ENCODE results near the gene PARP3.

Gene PARP3

DNA sequence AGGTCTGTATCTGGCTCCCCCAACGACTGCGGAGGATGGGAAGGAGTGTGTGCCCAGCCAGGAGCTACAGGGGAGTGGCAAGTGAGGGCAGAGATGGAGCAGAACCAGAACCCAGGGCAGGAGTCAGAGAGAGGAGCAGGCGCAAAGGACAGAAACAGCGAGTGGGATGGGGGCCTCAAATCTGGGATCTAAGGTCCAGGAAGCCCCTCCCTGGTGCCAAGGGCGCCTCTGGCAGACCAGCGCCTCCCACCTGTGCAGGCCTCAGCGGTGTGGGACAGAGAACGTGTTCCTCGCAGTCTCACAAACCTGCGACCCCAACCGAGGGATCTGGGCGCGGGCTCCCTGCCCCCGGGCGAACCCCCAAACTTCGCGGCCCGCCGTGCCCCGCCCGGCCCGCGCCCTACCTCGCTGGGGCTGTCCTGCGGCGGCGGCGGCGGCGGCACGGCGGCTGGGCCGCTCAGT is 24.8 kb downstream of the PARP3 start:
- DNase-seq (ENCODE audit: low spot score), result no peak

DNA sequence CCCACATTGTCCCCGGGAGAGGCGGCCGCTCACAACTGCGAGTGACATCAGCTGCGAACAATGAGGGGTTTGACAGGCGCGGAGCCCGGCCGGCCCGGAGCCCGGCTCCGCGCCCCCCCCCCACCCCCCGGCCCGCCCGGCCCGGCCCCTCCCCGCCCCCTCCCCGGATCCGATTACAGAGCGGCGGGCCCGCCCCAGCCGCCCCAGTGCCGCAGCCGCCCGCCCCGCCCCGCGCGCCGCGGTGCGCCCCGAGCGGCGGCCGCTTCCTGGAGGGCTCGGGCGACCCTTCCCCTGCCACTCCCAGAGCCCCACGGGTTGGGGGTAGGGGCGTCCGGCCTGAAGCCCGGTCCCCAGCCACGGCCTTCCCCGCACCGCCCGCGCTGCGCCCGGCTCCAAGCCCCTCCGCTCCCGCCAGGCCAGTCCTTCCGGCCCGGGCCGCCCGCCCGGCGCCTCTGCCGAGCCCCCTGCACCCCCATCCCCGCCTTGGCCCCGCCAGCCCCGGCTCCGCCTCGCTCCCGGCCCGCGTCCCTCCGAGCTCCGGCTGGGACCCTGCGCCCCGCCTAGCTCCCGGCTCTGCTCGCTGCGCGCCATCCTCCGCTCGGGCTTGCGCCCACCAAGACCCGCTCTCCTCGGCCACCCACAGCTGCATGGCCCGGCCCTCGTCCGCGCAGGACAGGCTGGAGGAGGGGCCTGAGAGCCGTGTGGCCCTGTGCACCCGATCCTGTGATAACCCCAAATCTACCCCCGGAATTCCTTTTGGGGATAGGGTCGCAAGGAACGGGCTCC is 25.4 kb downstream of the PARP3 start, which contains the start of gene PCBP4:
PCBP4 (minus strand) TSS at position 71 of the 786 bp plus-strand sequence. CDS start 6,214 bp downstream, outside the sequence.
- peak; percentile 83 for DNase-seq (ENCODE audit: low spot score)

DNA sequence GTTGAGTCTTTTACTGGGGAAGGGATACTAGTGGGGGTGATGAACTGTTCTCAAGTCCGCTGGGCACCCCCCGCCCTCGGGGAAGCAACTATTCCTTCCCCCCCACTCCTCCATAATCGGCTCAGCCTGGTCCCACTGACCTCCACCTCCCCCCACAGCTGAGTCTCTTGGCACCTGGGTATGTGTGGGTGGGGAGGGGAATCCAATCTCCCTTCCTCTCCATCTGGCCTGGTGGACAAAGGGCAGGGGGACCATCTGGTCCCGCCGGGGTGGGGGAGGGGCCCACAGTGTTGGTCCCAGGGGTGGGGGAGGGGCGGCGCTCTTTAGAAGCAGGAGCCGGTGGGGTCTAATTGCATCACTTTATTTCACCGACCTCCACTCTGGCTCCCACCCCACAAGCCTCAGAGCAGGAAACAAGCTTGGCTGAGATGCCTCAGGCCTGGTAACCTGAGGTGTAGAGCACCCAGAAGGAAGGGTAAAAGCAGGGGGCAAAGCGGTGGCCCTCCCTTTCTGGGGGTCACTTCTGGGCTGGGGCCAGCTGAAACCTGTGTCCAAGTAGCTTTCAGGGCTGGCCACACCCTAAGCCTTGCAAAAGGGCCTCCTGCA is 26.1 kb downstream of the PARP3 start:
- peak; percentile 52 for DNase-seq (ENCODE audit: low spot score)

DNA sequence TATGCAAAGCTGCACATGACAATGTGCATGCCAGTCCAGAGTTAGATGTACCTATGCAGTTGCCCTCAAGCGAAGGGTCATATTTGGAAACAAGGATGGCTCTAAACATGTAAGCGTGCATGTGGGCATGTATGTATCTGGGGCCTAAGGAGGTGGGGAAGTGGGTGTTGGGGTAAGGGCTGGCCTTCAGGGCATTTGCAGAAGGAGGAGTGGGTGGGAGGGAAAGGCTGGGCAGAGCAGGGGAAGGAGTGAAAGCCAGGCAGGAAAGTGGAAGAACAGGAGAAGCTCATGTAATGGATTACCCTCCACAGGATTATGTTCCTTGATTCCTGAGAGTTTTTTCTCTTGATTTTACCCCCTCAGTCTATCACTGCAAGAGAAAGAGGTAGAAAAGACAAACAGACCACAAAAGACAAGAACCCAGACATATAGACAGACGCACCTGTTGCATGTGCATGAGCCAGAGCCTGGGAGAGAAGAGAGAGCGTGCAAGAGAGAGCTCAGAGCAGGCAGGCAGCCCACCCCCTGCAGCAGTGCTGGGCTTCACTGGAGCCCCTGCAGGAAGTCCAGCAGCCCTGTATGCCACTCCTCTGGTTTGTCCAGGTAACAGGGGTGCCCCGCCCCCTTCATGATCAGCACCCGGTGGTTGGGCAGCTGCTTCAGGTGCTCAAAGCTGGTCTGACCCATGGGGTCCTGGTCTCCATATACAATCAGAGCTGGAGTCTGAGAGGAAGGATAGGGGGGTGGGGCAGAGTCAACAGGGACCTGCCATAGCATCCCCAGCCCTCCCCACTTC is 26.9 kb downstream of the PARP3 start:
- no peak for DNase-seq (ENCODE audit: low spot score)

DNA sequence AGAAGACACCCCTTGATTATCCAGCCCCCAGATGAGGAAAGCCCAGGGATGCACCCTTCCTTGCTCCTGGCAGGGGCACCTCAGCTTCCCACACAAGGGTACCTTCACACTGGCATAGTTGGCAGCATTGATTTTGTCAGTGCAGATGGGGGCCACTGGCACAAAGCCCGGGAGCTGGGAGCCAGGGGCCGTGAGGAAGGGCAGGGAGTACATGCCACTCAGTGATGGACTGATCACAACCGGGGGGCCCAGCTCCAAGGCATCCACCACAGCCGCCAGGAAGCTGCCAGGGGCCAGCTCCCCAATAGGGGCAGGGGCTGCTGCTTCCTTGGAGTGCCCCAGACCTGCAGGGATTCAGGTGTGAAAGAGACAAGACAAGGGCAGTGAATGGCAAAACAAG is 27.7 kb downstream of the PARP3 start:
- no peak for DNase-seq (ENCODE audit: low spot score)

DNA sequence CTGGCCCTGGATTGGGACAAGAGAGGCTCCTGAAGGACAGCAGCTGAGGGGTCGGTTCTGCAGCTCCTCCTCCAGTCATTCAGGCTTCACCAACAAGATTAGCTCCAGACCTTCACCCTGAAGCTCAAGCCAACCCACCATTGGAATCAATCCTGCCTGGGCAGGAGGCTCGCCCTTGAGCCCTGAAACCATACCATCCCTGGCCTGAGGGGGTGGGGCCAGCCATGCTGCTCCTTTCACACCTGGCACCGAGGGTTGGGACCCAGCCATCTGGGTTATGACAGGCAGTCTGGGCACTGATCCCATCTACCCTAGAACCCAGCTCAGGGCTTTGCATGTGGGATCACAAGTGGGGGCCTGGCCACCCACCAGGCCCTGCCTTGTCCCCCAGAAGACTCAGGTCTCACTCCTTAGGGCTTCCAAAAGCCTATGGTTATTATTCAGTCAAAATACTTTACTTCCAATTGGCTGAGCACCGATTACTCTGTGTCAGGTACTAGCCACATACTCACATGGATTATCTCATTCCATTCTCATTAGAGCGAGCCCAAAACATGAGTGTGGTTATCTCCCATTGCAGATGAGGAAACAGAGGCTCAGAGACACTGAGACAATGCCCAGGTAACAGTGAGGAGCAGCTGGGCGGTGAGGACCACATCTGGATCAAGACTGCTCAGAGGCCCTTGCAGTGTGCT is 28.6 kb downstream of the PARP3 start:
- no peak for DNase-seq (ENCODE audit: low spot score)

DNA sequence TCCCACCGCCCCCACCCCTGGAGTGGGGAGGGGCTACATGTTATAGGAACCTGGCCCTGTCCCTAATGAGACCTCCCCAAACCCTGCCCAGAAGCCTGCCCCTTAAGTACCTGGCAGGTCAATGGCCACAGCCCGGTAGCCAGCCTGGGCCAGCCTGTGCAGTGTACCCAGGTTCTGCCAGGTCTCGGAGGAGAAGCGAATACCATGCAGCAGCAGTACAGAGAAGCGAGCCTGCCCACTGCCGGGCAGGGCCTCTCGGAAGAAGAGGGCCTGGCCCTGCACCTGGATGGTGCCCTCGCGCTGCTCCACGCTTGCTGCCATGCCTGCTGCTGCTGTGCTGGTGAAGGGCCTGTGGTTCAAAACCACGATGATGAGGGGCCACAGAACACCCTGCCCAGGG is 29.2 kb downstream of the PARP3 start:
- DNase-seq (ENCODE audit: low spot score), result no peak

DNA sequence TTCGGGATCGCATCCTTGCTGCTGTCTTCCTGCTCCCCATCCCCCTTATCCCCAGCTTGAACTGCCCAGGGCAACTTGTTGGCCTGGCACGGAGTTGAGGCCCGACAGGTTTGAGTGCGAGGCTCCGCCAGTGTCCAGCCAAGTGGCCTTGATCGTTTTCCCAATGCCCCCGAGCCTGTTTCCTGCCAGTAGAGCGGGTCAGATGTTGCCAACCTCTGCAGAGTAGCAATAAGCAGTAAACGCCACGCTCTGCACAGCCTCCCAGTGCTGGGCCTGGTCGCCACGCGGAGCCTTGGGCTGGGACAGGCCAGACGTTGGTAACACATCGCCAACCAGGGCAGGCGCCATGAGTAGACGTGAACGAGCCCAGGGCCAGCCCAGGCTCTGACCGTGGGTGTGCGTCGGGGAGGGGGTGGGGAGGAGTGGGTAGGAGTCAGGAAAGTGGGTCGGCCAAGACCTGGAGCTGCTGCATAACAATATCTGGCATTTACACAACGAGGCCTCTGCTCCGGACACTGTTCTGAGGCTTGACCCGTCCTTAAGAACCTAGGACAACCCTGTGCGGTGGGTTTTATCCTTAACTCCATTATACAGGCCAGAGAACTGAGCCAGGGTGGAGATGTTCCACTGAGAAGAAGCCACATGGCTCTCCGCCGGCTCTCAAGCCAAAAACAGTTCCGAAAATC is 32.3 kb downstream of the PARP3 start:
- DNase-seq (ENCODE audit: low spot score), result no peak

DNA sequence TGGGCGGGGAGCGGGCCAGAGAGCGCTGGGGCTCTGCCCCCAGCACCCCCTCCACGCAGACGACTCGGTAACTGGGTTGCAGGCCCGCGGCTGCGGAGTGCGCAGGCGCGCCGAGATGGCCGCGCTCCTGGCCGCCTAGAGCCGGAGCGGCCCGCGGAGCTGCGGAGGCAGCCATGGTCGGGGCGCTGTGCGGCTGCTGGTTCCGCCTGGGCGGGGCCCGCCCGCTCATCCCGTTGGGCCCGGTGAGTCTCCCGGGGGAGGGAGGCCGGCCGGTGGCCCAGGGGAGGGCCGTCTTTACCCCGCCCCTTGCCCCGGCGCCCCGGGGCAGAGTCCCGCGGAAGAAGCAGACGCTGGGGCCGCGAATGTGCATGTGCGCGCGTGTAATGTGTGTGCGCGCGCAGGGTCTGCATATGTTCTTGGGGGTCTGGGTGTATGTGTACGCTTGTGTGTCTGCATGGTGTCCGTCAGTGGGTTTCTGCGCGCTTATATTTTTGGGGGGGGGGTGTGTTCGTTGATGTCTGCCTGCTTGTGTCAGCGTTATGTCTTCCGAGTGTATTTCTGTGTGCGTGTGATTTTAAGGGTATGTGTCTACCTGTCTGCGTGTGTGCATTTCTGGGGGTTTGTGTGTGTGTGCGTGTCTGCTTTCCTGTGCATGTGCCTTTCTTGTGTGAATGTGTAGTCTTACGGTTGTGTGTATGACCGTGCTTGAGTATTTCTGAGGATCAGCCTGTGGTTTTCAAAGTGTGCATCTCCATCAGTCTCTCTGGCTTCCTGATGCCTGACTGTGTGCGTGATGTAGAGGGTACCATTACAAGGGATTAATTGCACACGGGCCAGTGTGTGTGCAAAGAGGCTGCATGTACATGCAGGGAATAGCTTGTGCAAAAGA is 33.0 kb downstream of the PARP3 start, which contains the start of gene ABHD14A:
ABHD14A (plus strand) TSS at position 102 of the 889 bp plus-strand sequence; CDS start at position 174, 72 bp downstream.
- peak; percentile 90 for DNase-seq (ENCODE audit: low spot score)

DNA sequence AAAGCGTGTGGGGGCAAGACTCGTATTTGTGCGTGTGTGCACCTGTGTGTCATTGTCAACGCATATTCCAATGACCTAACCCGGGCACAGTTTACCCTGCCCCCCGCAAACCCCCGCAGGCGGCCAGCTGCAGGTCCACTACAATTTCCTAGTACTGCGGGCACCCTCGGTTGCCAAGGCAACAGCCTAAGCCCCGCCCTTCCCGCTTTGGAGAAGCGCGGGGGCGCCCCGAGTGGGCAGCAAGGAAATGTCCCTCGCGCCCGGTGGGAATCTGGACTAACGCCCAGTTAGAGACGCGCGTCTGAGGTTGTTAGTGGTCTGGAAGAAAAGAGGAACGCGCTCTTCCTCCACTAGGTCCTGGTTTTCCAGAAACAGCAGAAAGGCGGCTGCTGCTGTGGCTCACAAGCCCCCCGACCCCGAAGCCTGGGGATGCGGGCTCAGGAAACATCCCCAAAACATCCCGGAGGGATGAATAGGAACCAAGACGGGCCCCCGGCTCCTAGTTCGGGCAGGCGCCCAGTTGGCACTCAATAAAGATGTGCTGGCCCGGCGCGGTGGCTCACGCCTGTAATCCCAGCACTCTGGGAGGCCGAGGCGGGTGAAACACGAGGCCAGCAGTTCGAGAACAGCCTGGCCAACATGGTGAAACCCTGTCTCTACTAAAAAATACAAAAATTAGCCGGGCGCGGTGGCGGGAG is 33.8 kb downstream of the PARP3 start:
- peak; percentile 69 for DNase-seq (ENCODE audit: low spot score)

DNA sequence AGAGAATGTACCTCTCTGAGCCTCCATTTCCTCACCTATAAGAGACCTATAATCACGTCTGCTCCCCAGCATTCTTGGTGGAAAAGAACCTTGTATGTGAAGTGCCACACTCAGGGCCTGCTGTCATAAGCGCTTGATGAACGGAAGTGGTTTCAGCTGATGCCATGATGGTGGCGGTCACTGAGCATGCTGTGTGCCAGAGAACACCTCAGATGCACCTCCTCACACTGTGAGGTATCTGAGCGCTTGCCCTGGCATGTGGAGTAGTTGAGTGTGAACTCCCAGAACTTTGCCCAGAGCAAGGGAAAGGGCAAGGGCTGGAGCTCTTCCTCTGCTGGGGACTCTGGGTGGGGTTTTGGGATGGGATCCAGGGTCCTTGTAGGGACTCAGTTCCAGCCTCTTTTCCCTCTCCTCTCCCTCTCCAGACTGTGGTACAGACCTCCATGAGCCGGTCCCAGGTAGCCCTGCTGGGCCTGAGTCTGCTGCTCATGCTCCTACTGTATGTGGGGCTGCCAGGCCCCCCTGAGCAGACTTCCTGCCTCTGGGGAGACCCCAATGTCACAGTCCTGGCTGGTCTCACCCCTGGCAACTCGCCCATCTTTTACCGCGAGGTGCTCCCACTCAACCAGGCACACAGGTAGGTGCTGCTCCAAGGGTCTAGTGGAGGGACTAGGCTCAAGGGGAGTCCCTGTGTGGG is 35.4 kb downstream of the PARP3 start:
- no peak for DNase-seq (ENCODE audit: low spot score)

DNA sequence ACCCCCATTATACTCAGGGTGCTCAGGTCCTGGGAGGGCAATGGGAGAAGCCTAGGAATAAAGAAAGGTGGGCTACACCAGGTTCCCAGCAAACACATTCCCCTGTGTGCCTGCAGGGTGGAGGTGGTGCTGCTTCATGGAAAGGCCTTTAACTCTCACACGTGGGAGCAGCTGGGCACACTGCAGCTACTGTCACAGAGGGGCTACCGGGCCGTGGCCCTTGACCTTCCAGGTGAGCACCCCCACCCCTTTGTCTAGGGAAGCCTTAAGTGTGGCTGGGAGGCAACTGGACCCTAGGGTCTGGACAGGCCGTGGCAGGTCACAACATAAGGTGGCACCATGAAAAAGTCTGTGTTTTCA is 36.0 kb downstream of the PARP3 start:
- DNase-seq (ENCODE audit: low spot score), result no peak

DNA sequence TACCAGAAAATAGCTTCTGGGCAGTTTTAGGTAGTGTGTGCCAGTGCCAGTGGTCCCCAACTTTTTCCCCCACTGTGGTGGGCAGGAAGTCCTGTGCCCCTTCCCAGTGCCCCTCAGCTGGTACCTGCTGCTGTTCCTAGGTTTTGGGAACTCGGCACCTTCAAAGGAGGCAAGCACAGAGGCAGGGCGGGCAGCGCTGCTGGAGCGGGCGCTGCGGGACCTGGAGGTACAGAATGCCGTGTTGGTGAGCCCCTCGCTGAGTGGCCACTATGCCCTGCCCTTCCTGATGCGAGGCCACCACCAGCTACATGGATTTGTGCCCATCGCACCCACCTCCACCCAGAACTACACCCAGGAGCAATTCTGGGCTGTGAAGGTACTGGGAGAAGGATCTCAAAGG is 38.1 kb downstream of the PARP3 start:
- no peak for DNase-seq (ENCODE audit: low spot score)

DNA sequence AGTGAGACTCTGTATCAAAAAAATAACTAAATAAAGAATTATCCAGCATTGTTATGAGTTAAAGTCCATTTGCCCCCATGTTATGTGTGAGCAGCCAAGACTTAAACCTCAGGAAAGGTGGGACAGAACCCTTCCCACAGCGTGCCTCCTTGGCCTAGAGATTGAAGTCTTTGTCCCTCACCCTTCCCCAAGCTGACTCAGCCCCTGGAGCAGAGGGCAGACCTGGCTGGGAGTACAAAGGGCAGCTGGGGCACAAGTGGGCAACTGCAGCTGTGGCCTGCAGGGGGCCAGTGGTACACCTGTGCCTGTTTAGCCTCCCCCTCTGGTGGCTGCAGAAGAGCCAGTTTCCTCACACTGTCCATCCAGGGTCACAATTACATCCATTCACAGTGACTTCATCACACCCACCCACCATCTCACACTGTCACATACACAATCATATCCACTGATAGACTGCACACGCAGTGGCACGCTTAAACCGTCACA is 40.2 kb downstream of the PARP3 start:
- DNase-seq (ENCODE audit: low spot score), result peak; percentile 87

DNA sequence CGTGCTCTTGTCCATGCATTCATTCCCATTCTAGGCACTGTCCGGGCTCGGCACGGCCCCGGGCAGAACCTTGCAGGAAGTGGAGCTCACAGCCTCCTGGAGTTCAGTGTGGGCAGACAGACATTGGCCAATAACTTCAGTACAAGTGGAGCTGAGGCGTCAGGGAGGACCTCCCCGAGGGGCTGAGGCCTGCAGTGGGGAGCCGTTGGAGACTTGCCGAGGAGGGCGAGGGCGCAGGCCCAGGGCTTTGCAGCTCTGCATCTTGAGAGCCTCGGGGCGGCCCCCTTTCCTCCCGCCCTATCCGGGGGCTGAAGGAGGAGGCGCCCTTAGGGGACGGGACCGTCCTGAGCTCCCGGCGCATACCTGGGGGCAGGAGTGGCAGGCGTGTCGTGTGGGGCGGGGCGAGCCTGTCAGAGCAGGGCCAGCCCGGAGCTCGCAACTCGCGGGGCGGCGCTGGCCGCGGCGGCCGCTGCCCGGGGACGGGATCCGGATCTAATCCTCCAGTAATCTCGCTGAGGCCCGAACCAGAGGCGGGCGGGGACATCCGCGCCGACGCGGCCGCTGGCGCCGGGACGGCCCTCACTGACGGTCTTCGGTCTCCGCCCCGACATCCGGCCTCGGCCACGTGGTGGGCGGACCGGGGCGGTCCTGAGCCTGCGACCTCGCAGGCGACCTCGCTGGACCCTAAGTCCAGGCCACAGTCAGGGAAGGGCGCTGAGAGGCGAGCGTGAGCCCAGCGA is 40.8 kb downstream of the PARP3 start, which contains the start of gene ACY1:
ACY1 (plus strand) TSS at position 698 of the 740 bp plus-strand sequence. CDS start 530 bp downstream, outside the sequence.
- DNase-seq (ENCODE audit: low spot score), result peak; percentile 99

DNA sequence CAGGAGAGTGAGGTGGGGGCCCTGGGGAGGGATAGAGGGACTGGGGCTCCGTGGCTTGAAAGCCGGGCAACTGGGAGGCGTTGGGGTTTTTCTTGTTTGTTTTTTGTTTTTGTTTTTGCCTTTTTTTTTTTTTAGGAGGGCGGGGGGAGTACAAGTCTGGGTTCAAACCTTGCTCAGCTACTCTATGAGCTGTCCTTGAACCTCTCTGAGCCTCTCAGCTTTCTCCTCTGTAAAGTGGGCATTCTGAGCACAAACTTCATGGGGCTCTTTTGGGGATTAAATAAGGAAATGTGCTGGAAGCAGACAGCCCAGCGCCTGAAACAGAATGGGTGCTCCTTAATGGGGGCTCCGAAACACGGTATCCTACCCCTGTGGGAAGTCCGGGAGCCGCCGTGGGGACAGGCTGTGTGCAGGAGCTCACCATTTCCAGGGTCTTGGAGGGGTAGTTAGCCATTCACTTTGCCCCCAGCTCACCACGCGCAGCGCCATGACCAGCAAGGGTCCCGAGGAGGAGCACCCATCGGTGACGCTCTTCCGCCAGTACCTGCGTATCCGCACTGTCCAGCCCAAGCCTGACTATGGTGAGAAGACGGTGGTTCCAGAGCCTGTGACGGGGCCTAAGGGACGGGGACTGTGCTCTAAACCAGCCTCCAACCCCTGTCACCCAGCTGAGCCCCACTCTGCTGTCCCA is 41.6 kb downstream of the PARP3 start:
- no peak for DNase-seq (ENCODE audit: low spot score)

DNA sequence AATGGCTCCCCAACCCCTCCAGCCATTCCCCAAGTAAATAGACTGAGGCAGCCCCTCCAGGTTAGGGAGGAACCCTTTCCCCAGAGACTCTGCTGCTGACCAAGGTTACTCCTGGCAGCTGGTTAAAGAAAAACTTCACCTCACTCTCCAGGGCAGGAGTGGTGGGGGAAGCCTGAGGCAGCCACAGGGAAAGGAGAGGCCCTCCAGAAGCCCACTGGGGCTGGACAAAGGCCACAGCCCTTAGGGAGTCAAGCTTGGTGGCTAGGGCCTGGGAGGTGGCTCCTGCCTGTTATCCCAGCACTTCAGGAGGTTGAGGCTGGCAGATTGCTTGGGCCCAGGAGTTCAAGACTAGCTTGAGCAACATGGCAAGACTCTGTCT is 42.1 kb downstream of the PARP3 start:
- no peak for DNase-seq (ENCODE audit: low spot score)

DNA sequence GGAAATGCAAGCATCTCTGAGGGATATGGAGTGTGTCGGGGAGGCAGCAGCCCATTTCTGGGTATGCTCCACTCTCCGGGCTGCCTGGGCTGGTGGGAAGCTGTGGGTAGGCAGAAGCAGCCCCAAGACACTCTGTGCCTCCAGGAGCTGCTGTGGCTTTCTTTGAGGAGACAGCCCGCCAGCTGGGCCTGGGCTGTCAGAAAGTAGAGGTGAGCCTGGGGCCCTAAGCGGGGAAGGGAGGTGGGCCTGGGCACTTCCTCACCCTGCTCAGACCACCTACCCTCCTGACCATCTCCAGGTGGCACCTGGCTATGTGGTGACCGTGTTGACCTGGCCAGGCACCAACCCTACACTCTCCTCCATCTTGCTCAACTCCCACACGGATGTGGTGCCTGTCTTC is 42.9 kb downstream of the PARP3 start:
- DNase-seq (ENCODE audit: low spot score), result no peak

Data from iPS-NIHi11 (cell line).